ENCODE results near the gene UBAC1. TPM values are rescaled to one million over a fixed set of nuclear protein-coding genes. Genes with fewer than 3 reads are reported as not detected.
A peak's percentile ranks its signal among the peaks of the same experiment; 100 is the strongest.

The UBAC1 gene
- polyA plus RNA-seq, 1 donor (not counting 4 experiments of a cell fraction or from before 2014, with no cell fraction given): 50.7 TPM

GRCh38 chr9:135971892-135972291 is 10.7 kb upstream of the UBAC1 start:
- Histone ChIP-seq H3K9me3 (ENCODE audit: control insufficient read depth, low read depth, low read length) (no peaks in the 10 kb centered on the region), H3K27ac (ENCODE audit: control insufficient read depth, insufficient read depth, low read length) (no peak overlapping the region), H3K36me3 (ENCODE audit: control insufficient read depth in 2 of 2, extremely low read depth in 1 of 2, insufficient read depth in 2 of 2, low read length in 2 of 2) (no peaks in the 10 kb centered on the region), H2AFZ (ENCODE audit: control insufficient read depth, low read length) (no peak overlapping the region), H3K79me2 (ENCODE audit: control insufficient read depth, insufficient read depth, low read length) (no peaks in the 10 kb centered on the region), H3K9me1 (ENCODE audit: control insufficient read depth, extremely low read depth, insufficient read depth, low read length) (no peaks in the 10 kb centered on the region), H3K27me3 (ENCODE audit: control insufficient read depth, extremely low read depth, insufficient read depth, low read length) (peaks cover 8% of the 10 kb centered on the region), H3K4me3 (ENCODE audit: control insufficient read depth in 2 of 3, extremely low read depth in 1 of 3, insufficient read depth in 2 of 3, low read depth in 1 of 3, low read length in 3 of 3) (no peak overlapping the region), H4K20me1 (ENCODE audit: control insufficient read depth, extremely low read depth, insufficient read depth, low read length) (no peaks in the 10 kb centered on the region), H3K4me2 (ENCODE audit: control insufficient read depth, extremely low read depth, insufficient read depth, low read depth, low read length) (no peak overlapping the region), H3K9ac (ENCODE audit: control insufficient read depth, extremely low read depth, insufficient read depth, low read length) (no peak overlapping the region), H3K4me1 (ENCODE audit: control insufficient read depth, extremely low read depth, insufficient read depth, low read length) (no peaks in the 10 kb centered on the region)
- TF ChIP-seq EZH2 (IDR thresholded peaks at IDR 0.05; ENCODE audit: low read length) (no peak), CTCF (optimal IDR thresholded peaks at IDR 0.05 in 1 of 3, IDR thresholded peaks at IDR 0.05 in 1 of 3, conservative IDR thresholded peaks at IDR 0.05 in 1 of 3; ENCODE audit: extremely low read depth in 1 of 3, insufficient read depth in 2 of 3, low read length in 3 of 3) (no peak)
- peak; percentile 61 for DNase-seq (ENCODE audit: low read depth, low spot score)
- peak; percentile 71 for FAIRE-seq
- dilution Hi-C loops (cut with MboI; ENCODE audit: extremely low pct_ligation_motif_present, low sequenced_read_pairs): no loop called here

- no peaks in the 10 kb centered on the region for H3K36me3 ChIP-seq (ENCODE audit: control insufficient read depth in 2 of 2, extremely low read depth in 1 of 2, insufficient read depth in 2 of 2, low read length in 2 of 2)
- TF ChIP-seq CTCF (optimal IDR thresholded peaks at IDR 0.05 in 1 of 3, IDR thresholded peaks at IDR 0.05 in 1 of 3, conservative IDR thresholded peaks at IDR 0.05 in 1 of 3; ENCODE audit: extremely low read depth in 1 of 3, insufficient read depth in 2 of 3, low read length in 3 of 3) (no peak), EZH2 (IDR thresholded peaks at IDR 0.05; ENCODE audit: low read length) (no peak)
- H4K20me1 ChIP-seq (ENCODE audit: control insufficient read depth, extremely low read depth, insufficient read depth, low read length): no peaks in the 10 kb centered on the region
- H2AFZ ChIP-seq (ENCODE audit: control insufficient read depth, low read length): no peak overlapping the region
- no peak overlapping the region for H3K4me2 ChIP-seq (ENCODE audit: control insufficient read depth, extremely low read depth, insufficient read depth, low read depth, low read length)
- DNase-seq (ENCODE audit: low read depth, low spot score) (no peak), FAIRE-seq (no peak)
- H3K4me3 ChIP-seq (ENCODE audit: control insufficient read depth in 2 of 3, extremely low read depth in 1 of 3, insufficient read depth in 2 of 3, low read depth in 1 of 3, low read length in 3 of 3): no peak overlapping the region
- no peaks in the 10 kb centered on the region for H3K9me1 ChIP-seq (ENCODE audit: control insufficient read depth, extremely low read depth, insufficient read depth, low read length)
- no peaks in the 10 kb centered on the region for H3K9me3 ChIP-seq (ENCODE audit: control insufficient read depth, low read depth, low read length)
- H3K79me2 ChIP-seq (ENCODE audit: control insufficient read depth, insufficient read depth, low read length): no peaks in the 10 kb centered on the region
- dilution Hi-C loops (cut with MboI; ENCODE audit: extremely low pct_ligation_motif_present, low sequenced_read_pairs): no loop called here
- H3K4me1 ChIP-seq (ENCODE audit: control insufficient read depth, extremely low read depth, insufficient read depth, low read length): no peaks in the 10 kb centered on the region
- peaks cover 4% of the 10 kb centered on the region for H3K27me3 ChIP-seq (ENCODE audit: control insufficient read depth, extremely low read depth, insufficient read depth, low read length)
- no peak overlapping the region for H3K27ac ChIP-seq (ENCODE audit: control insufficient read depth, insufficient read depth, low read length)
- no peak overlapping the region for H3K9ac ChIP-seq (ENCODE audit: control insufficient read depth, extremely low read depth, insufficient read depth, low read length)
These were observed 10.1 kb upstream of the UBAC1 start for GRCh38 chr9:135971111-135971766.
